Uterus (tissue), 4 donors: ENCODE measurements around the gene LRBA. TPM values are rescaled to one million over a fixed set of nuclear protein-coding genes. Genes with fewer than 3 reads are reported as not detected.

Source experiments
- DNase-seq, 2 donors: peaks; one replicate each; pipeline ENCODE4 v3.0.0-alpha.2; 2019 to 2020
- H3K27ac ChIP-seq, 2 donors: fragments of 200-600 bp; sonication (generic); 1 replicate in 1 of 2; 2 replicates in 1 of 2; pipeline ENCODE4 v1.5.1; 2016 to 2018
- H3K27me3 ChIP-seq, 2 donors: fragments of 200-600 bp; sonication (generic); one replicate each; pipeline ENCODE4 v1.5.1; 2018 to 2019; ENCODE audit warnings: control low read depth in 1 of 2
- H3K36me3 ChIP-seq, 2 donors: fragments of 200-600 bp; sonication (generic); one replicate each; pipeline ENCODE4 v1.5.1; 2019; ENCODE audit warnings: control low read depth in 1 of 2
- H3K4me1 ChIP-seq, 2 donors: fragments of 200-600 bp; sonication (generic); one replicate each; pipeline ENCODE4 v1.5.1; 2018 to 2019; ENCODE audit warnings: control low read depth in 1 of 2
- H3K4me3 ChIP-seq, 2 donors: fragments of 200-600 bp; sonication (generic); 1 replicate in 1 of 2; 2 replicates in 1 of 2; pipeline ENCODE4 v1.5.1; 2018 to 2019; ENCODE audit warnings: mild to moderate bottlenecking in 1 of 2
- H3K9me3 ChIP-seq, 2 donors: fragments of 200-600 bp; sonication (generic); one replicate each; pipeline ENCODE4 v1.5.1; 2019; ENCODE audit warnings: control low read depth in 1 of 2
- CTCF ChIP-seq, 4 experiments: fragments of 200-600 bp in 2 of 4; fragments of 450-650 bp in 2 of 4; sonication (generic) in 2 of 4; IDR thresholded peaks; one replicate each; pipeline ENCODE4 v1.5.1; 2016 to 2019; ENCODE audit warnings: antibody characterized with exemption in 4 of 4, mild to moderate bottlenecking in 2 of 4, moderate library complexity in 1 of 4
- POLR2A ChIP-seq, 2 donors: fragments of 450-650 bp; IDR thresholded peaks; one replicate each; pipeline ENCODE4 v1.6.1; 2016; ENCODE audit warnings: antibody characterized with exemption in 2 of 2, mild to moderate bottlenecking in 1 of 2, moderate library complexity in 1 of 2
- intact Hi-C: fragments of 100-400 bp; cut with DNase I; formaldehyde crosslinking; loops from one replicate; pipeline ENCODE4 v1.15.1; 2023; ENCODE audit warnings: low total_unique reads
- total RNA-seq, 4 donors: library from RNA; depleted of rRNA in 3 of 4; stranded (reverse); fragments of >200 nt in 3 of 4; gene quantifications; one replicate each; pipeline versions ENCODE4 v1.1.0 to v1.2.4, GENCODE V29; 2014 to 2023
- donor health status: DM: yes; HTN: yes; CAD: no.

LRBA gene
- total RNA-seq, 4 donors from 2014 or later: 32.0 to 126 (median 41.7) TPM

GRCh38 chr4:150699599-150699998 lies 315.5 kb downstream of the LRBA start:
- no peaks in the 10 kb centered on the region for H3K36me3 ChIP-seq
- no peak for DNase-seq
- H3K4me1 ChIP-seq: no peaks in the 10 kb centered on the region
- intact Hi-C loops: no loop called here
- no peak overlapping the region for H3K27ac ChIP-seq
- no peak overlapping the region for H3K4me3 ChIP-seq
- no peaks in the 10 kb centered on the region for H3K9me3 ChIP-seq
- TF ChIP-seq POLR2A (IDR thresholded peaks at IDR 0.05) (no peak), CTCF (IDR thresholded peaks at IDR 0.05) (no peak)
- H3K27me3 ChIP-seq: no peaks in the 10 kb centered on the region

DNA sequence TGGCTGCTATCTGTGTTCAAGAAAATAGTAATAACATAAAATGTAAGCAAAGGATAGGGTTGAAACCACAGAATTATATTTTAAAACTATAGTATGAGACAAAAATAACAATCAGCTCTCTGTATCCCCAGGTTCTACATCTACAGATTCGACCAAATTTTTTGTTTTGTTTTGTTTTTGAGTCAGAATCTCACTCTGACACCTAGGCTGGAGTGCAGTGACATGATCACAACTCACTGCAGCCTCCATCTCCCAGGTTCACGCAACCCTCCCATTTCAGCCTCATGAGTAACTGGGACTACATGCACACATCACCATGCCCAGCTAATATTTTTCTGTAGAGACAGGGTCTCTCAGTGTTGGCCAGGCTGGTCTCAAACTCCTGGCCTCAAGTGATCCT lies 319.9 kb downstream of the LRBA start:
- Histone ChIP-seq H3K36me3 (no peaks in the 10 kb centered on the region), H3K4me3 (no peak overlapping the region), H3K27me3 (no peaks in the 10 kb centered on the region), H3K27ac (no peak overlapping the region), H3K4me1 (no peaks in the 10 kb centered on the region), H3K9me3 (no peaks in the 10 kb centered on the region)
- intact Hi-C loops: no loop called here
- no peak for DNase-seq
- TF ChIP-seq POLR2A (IDR thresholded peaks at IDR 0.05) (no peak), CTCF (IDR thresholded peaks at IDR 0.05) (no peak)

DNA sequence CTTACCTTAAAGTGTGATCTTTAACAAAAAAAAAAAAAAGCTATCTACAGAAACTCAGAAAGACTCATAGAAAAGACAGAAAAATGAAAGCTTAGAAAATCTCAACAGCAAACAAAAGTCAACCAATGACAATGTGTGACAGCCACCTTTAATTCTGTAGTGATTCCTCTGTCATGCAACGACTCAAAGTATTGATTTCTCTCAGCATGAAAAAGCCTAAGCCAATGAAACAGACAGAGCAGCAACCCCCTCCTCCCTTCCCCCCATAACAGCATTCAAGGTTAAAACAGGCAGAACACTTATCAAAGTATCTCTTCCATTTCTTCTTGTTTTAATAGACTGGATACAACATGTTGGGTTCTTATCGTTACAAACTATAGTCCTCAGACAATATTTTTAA lies 320.6 kb downstream of the LRBA start:
- TF ChIP-seq CTCF (IDR thresholded peaks at IDR 0.05): no peak
- TF ChIP-seq POLR2A (IDR thresholded peaks at IDR 0.05): no peak
- Histone ChIP-seq H3K4me1 (no peaks in the 10 kb centered on the region), H3K9me3 (no peaks in the 10 kb centered on the region), H3K4me3 (no peak overlapping the region), H3K27ac (no peak overlapping the region), H3K36me3 (no peaks in the 10 kb centered on the region), H3K27me3 (no peaks in the 10 kb centered on the region)
- intact Hi-C loops: no loop called here
- no peak for DNase-seq

GRCh38 chr4:150683775-150684350 lies 331.2 kb downstream of the LRBA start:
- no peaks in the 10 kb centered on the region for H3K27me3 ChIP-seq
- intact Hi-C loops: no loop called here
- no peaks in the 10 kb centered on the region for H3K9me3 ChIP-seq
- no peak overlapping the region for H3K4me3 ChIP-seq
- H3K4me1 ChIP-seq: no peaks in the 10 kb centered on the region
- TF ChIP-seq CTCF (IDR thresholded peaks at IDR 0.05): no peak
- TF ChIP-seq POLR2A (IDR thresholded peaks at IDR 0.05): no peak
- H3K36me3 ChIP-seq: no peaks in the 10 kb centered on the region
- no peak for DNase-seq
- no peak overlapping the region for H3K27ac ChIP-seq

- intact Hi-C loops: no loop called here
- TF ChIP-seq POLR2A (IDR thresholded peaks at IDR 0.05) (no peak), CTCF (IDR thresholded peaks at IDR 0.05) (no peak)
- Histone ChIP-seq H3K27ac (no peak overlapping the region), H3K4me1 (no peaks in the 10 kb centered on the region), H3K4me3 (no peak overlapping the region), H3K36me3 (no peaks in the 10 kb centered on the region), H3K9me3 (no peaks in the 10 kb centered on the region), H3K27me3 (no peaks in the 10 kb centered on the region)
- DNase-seq: no peak
Observed at GRCh38 chr4:150682126-150682525, 333.0 kb downstream of the LRBA start.
